Glutamatergic neuron (in vitro differentiated cells): Measurements from ENCODE around the gene CTSA. TPM values are rescaled to one million over a fixed set of nuclear protein-coding genes. Genes with fewer than 3 reads are reported as not detected.
"Not testable (repeated sequence)": the region's sequence is repeated elsewhere in the genome, so short reads cannot be mapped to it uniquely, and the experiment has no call there.

Source experiments
- DNase-seq: peaks from one replicate; pipeline ENCODE4 v3.0.0; 2022
- H3K27ac Mint-ChIP-seq: one replicate; pipeline ENCODE4 v1.8.0; 2020; ENCODE audit warnings: mild to moderate bottlenecking, mixed read lengths, inconsistent platforms; ENCODE audit not compliant: unreplicated experiment
- H3K27me3 Mint-ChIP-seq: one replicate; pipeline ENCODE4 v1.8.0; 2020; ENCODE audit warnings: mild to moderate bottlenecking, moderate library complexity, mixed read lengths, inconsistent platforms; ENCODE audit not compliant: unreplicated experiment
- H3K36me3 Mint-ChIP-seq: one replicate; pipeline ENCODE4 v1.8.0; 2020; ENCODE audit warnings: mild to moderate bottlenecking, mixed read lengths, inconsistent platforms; ENCODE audit not compliant: unreplicated experiment
- H3K4me1 Mint-ChIP-seq: one replicate; pipeline ENCODE4 v1.8.0; 2020; ENCODE audit warnings: mild to moderate bottlenecking, low read depth, mixed read lengths, inconsistent platforms; ENCODE audit not compliant: unreplicated experiment
- H3K4me3 Mint-ChIP-seq: one replicate; pipeline ENCODE4 v1.8.0; 2020; ENCODE audit warnings: mild to moderate bottlenecking, mixed read lengths, inconsistent platforms; ENCODE audit not compliant: unreplicated experiment
- H3K9me3 Mint-ChIP-seq: one replicate; pipeline ENCODE4 v1.8.0; 2020; ENCODE audit warnings: mild to moderate bottlenecking, moderate library complexity, mixed read lengths, inconsistent platforms; ENCODE audit not compliant: unreplicated experiment
- total RNA-seq: library from RNA; stranded (reverse); fragmentation: NEBNext Ultra II Directional; extraction: Animal tissue kit (Norgen Biotek cat#: 25700); gene quantifications from one replicate; pipeline ENCODE4 v1.2.1, GENCODE V29; 2021; ENCODE audit not compliant: unreplicated experiment
- TF ChIP-seq, protein P1 (sequence below): fragments of 200-600 bp; sonication (generic); IDR thresholded peaks from one replicate; pipeline ENCODE4 v1.5.0; 2021; ENCODE audit not compliant: partially characterized antibody, unreplicated experiment

CTSA gene
- total RNA-seq, 1 donor from 2014 or later, result 63.7 TPM

DNA sequence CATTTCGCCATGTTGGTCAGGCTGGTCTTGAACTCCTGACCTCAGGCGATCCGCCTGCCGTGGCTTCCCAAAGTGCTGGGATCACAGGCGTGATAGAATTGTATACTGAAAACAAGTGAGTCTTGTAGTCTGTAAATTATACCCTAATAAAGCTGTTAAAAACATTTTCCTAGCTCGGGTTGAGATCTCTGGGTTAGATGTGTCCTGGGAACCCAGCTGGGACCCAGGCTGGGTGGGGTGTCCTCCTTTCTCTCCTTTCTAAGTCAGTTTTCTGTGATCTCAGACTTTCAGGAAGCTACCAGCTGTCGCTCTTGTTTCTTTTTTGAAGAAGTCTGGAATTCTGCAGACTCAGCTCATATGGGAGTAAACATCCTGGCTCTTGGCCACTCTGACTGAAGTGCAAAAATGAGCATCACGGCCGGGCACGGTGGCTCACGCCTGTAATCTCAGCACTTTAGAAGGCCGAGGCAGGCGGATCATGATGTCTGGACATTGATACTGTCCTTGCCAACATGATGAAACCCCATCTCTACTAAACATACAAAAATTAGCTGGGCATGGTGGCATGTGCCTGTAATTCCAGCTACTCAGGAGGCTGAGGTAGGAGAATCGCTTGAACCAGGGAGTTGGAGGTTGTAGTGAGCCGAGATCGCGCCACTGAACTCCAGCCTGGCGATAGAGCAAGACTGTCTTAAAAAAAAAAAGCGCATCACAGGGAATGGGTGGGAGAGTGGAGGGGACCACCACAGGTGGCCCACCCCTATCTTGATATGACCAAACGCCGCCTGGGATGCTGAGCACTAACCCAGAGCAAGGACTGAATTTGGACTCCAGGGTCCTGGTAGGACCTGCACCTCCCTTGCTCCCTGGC is 33.5 kb downstream of the CTSA start:
- H3K4me3 Mint-ChIP-seq, result no peak overlapping the region
- H3K27me3 Mint-ChIP-seq, result no peaks in the 10 kb centered on the region
- no peaks in the 10 kb centered on the region for H3K36me3 Mint-ChIP-seq
- H3K27ac Mint-ChIP-seq, result peak overlapping the region; percentile 48
- TF ChIP-seq, protein P1, sequence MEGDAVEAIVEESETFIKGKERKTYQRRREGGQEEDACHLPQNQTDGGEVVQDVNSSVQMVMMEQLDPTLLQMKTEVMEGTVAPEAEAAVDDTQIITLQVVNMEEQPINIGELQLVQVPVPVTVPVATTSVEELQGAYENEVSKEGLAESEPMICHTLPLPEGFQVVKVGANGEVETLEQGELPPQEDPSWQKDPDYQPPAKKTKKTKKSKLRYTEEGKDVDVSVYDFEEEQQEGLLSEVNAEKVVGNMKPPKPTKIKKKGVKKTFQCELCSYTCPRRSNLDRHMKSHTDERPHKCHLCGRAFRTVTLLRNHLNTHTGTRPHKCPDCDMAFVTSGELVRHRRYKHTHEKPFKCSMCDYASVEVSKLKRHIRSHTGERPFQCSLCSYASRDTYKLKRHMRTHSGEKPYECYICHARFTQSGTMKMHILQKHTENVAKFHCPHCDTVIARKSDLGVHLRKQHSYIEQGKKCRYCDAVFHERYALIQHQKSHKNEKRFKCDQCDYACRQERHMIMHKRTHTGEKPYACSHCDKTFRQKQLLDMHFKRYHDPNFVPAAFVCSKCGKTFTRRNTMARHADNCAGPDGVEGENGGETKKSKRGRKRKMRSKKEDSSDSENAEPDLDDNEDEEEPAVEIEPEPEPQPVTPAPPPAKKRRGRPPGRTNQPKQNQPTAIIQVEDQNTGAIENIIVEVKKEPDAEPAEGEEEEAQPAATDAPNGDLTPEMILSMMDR, result no peak
- no peak for DNase-seq
- H3K4me1 Mint-ChIP-seq, result peaks cover 12% of the 10 kb centered on the region
- H3K9me3 Mint-ChIP-seq, result no peaks in the 10 kb centered on the region

DNA sequence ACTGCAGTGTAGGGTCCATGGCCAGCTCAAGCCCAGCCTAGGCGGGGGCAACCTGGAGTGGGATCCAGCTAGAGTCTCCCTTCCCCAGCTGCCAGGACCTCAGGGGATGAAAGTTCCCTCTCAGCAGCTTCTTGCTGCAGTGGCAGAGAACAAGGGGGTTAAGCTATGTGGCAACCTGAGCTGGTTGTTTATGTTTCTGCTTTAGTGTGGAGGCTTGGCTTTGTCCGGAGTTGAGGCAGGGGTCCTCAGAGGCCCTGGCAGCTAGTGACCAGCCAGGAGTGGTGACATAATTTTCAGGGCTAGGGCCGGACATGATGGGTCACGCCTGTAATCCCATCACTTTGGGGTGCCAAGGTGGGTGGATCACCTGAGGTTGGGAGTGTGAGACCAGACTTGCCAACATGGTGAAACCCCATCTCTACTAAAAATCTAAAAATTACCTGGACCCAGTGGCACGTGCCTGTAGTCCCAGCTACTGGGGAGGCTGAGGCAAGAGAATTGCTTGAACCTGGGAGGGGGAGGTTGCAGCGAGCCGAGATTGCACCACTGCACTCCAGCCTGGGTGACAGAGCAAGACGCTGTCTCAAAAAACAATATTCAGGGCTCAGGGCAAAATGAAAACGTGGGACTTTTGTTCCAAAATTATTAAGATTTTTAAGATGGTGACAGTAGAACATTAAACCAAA is 34.8 kb downstream of the CTSA start:
- no peak overlapping the region for H3K27ac Mint-ChIP-seq
- DNase-seq, result no peak
- TF ChIP-seq, protein P1, result no peak
- no peak overlapping the region for H3K4me3 Mint-ChIP-seq
- peaks cover 7% of the 10 kb centered on the region for H3K4me1 Mint-ChIP-seq
- no peaks in the 10 kb centered on the region for H3K36me3 Mint-ChIP-seq
- H3K9me3 Mint-ChIP-seq, result no peaks in the 10 kb centered on the region
- no peaks in the 10 kb centered on the region for H3K27me3 Mint-ChIP-seq

DNA sequence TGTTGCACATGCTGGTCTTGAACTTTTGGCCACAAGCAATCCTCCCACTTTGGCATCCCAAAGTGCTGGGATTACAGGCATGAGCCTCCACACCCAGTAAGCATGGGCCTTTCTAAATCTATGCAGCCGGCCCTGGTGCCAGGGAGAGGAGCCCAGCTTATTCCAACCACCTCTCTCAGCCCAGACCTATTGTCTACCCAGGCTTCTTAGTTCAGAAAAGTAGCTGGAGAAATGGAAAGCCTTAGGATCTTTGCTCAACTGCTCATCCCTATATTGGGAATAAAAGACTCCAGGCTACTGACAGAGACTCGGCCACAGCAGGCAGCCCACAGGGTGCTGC is 35.6 kb downstream of the CTSA start:
- TF ChIP-seq, protein P1, result no peak
- peaks cover 4% of the 10 kb centered on the region for H3K4me1 Mint-ChIP-seq
- DNase-seq, result no peak
- no peak overlapping the region for H3K4me3 Mint-ChIP-seq
- no peaks in the 10 kb centered on the region for H3K36me3 Mint-ChIP-seq
- no peaks in the 10 kb centered on the region for H3K9me3 Mint-ChIP-seq
- H3K27ac Mint-ChIP-seq, result no peak overlapping the region
- H3K27me3 Mint-ChIP-seq, result no peaks in the 10 kb centered on the region

DNA sequence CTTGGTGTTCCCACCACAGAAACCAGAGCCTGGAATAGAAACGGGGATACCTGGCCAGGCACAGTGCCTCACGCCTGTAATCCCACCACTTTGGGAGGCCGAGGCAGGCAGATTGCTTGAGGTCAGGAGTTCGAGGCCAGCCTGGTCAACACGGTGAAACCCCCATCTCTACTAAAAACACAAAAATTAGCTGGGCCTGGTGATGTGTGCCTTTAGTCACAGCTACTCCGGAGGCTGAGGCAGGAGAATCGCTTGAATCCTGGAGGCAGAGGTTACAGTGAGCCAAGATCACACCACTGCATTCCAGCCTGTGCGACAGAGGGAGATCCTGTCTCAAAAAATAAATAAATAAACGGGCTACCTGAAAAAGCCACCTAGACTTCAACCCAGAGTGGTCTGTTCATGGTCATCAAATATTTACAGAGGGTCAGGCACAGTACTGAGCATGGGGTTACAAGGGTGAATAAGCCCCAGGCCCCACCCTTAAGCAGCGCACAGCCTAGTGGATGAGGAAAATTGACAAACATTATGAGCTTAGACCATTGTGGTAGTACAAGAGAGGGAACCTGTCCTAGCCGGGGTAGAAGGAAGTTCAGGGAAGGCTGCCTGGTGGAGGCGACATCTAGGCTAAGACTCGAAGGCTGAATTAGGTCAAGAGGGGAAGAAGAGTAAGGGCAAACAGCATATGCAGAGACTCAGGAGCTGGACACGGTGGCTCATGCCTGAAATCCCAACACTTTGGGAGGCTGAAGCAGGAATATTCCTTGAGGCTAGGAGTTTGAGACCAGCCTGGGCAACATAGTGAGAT is 36.1 kb downstream of the CTSA start:
- Mint-ChIP-seq H3K4me3 (no peak overlapping the region), H3K9me3 (no peaks in the 10 kb centered on the region), H3K36me3 (no peaks in the 10 kb centered on the region), H3K27me3 (no peaks in the 10 kb centered on the region), H3K4me1 (peaks cover 3% of the 10 kb centered on the region), H3K27ac (no peak overlapping the region)
- TF ChIP-seq, protein P1, result no peak
- no peak for DNase-seq

DNA sequence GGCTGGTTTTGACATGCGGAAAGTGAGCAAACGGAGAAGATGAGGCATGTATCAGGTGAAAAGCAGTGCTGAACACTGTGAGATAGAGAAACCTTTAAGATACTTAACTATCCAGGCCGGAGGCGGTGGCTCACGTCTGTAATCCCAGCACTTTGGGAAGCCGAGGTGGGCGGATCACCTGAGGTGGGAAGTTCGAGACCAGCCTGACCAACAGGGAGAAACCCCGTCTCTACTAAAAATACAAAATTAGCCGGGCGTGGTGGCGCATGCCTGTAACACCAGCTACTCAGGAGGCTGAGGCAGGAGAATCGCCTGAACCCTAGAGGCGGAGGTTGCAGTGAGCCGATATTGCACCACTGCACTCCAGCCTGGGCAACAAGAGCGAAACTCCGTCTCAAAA is 40.5 kb downstream of the CTSA start:
- DNase-seq, H3K4me3 Mint-ChIP-seq, H3K36me3 Mint-ChIP-seq, H3K4me1 Mint-ChIP-seq, H3K27ac Mint-ChIP-seq: not testable (repeated sequence)
- peaks cover 11% of the 10 kb centered on the region for H3K9me3 Mint-ChIP-seq
- H3K27me3 Mint-ChIP-seq, result peaks cover 10% of the 10 kb centered on the region
